Measurements from ENCODE around the gene COX4I1. TPM values are rescaled to one million over a fixed set of nuclear protein-coding genes. Genes with fewer than 3 reads are reported as not detected.

Gene COX4I1
- polyA plus RNA-seq, 6 donors from 2014 or later = 943 to 1,321 (median 1,168) TPM

DNA sequence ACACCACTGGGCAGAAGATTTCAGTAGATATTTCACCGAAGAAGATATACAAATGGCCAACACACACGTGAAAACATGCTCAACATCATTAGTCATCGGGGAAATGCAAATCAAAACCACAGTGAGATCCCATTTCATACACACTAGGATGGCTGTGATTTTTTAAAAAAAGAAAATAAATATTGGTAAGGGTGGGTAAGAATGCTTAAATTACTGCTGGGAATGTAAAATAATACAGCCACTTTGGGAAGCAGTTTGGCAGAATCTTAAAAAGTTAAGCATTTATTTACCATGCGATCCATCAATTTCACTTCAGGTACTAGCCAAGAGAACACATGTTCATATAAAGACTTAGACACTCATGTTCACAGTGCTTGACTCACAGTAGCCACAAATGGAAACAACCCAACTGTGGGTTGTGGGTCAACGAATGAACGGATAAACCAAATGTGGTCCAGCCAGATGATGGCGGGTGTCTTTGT is 42.1 kb upstream of the COX4I1 start:
- H3K36me3 Mint-ChIP-seq = peaks cover 0 to 8% of the 10 kb centered on the region in 2 donors
- DNase-seq (peak; percentile 63), ATAC-seq (ENCODE audit: low read depth in 2 of 2) (peak; percentile 9 to 11)
- H3K4me1 Mint-ChIP-seq = peaks cover 77 to 97% (median 86%) of the 10 kb centered on the region in 3 donors
- H3K27ac Mint-ChIP-seq = peak overlapping the region; percentile 99 to 100 (median 100)
- peak overlapping the region in 7 of 8 donors; percentile 83 to 96 (median 90) for H3K4me3 Mint-ChIP-seq
- H3K9me3 Mint-ChIP-seq = peaks cover 0 to 13% (median 6%) of the 10 kb centered on the region in 7 donors
- no peaks in the 10 kb centered on the region for H3K27me3 Mint-ChIP-seq

DNA sequence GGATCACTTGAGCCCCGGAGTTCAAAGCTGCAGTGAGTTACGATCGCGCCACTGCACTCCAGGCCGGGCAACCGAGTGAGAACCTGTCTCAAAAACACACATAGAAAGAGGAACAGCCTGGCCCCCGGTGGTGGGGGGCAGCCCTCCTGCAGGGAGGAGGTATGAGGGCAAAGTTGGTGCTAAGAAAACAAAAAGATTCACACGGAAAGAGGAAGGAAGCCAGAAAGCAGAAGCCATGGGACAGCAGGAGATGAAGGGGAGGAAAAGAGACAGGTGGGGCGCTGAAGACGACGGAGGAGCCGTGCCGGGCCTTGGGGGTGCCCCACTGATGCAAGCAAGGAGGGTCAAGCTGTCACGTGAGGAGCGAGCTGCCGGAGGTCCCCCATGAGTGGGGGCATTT is 40.4 kb upstream of the COX4I1 start:
- Mint-ChIP-seq H3K4me1 (peaks cover 64 to 86% (median 70%) of the 10 kb centered on the region in 3 donors), H3K4me3 (peak overlapping the region; percentile 71 to 89 (median 82)), H3K9me3 (peaks cover 0 to 13% (median 6%) of the 10 kb centered on the region in 7 donors), H3K27me3 (no peaks in the 10 kb centered on the region), H3K36me3 (peaks cover 0 to 8% of the 10 kb centered on the region in 2 donors), H3K27ac (peak overlapping the region; percentile 89 to 100 (median 100))
- ATAC-seq (ENCODE audit: low read depth in 2 of 2) = peak; percentile 27 to 35
- DNase-seq = peak; percentile 86

DNA sequence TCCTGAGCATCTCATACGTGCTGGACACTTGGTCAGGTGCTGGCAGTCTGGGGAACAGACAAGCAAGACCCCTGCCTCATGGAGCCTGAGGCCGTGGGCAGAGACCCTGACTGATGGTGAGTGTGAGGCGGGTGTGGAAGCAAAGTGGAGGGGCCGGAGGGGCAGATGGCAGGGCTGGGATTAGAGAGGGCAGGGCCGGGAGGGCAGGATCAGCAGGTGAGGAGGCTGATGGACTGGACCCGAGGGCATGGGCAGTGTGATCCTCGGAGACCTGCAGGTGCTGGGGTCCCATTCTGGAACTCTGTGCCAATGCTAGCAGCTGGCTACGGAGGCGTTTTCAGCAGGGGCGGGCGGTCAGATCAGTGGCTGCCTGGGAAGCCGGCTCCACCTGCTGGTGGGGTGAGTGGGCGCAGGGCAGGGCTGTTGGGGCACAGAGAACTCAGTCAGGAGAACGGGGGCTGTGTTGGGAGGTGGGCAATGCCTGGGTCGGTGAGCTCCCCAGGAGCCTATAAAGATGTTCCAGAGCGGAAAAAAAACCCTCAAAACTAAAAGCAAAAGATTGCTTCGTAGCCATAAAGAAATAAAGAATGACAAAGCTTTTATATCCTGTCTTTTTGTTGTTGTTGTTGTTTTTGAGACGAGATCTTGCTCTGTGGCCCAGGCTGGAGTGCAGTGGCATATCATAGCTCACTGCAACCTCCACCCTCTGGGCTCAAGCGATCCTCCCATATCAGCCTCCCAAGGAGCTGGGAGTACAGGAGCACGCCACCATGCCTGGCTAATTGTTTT is 39.7 kb upstream of the COX4I1 start:
- H3K36me3 Mint-ChIP-seq = peaks cover 0 to 8% of the 10 kb centered on the region in 2 donors
- peaks cover 57 to 80% (median 63%) of the 10 kb centered on the region in 3 donors for H3K4me1 Mint-ChIP-seq
- H3K4me3 Mint-ChIP-seq = peak overlapping the region; percentile 71 to 89 (median 82)
- no peaks in the 10 kb centered on the region for H3K27me3 Mint-ChIP-seq
- ATAC-seq (ENCODE audit: low read depth in 2 of 2) (peak in 1 of 2 donors; percentile 8), DNase-seq (peak; percentile 64)
- H3K9me3 Mint-ChIP-seq = peaks cover 0 to 13% (median 6%) of the 10 kb centered on the region in 7 donors
- H3K27ac Mint-ChIP-seq = peak overlapping the region; percentile 36 to 100 (median 100)

DNA sequence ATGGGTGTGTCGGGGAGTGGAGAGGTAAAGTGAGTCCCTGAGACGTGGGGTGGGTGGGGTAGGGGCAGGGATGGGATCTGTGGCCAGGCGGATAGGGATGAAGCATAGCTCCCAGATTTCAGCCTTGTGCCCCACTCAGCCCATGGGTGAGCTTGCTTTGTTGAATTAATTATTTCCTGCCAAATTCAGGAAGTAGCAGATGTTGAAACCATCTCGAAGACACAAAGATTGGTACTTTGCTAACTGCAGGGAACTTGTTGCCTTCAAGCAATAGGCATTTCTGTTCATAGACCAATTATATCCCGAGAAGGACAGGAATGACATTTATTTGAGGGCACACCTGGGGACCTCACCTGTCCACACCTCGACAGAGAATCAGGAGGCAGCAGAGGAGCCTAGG is 37.6 kb upstream of the COX4I1 start:
- ATAC-seq (ENCODE audit: low read depth in 2 of 2) (peak in 1 of 2 donors; percentile 27), DNase-seq (peak; percentile 43)
- Mint-ChIP-seq H3K27ac (peak overlapping the region in 4 of 6 donors; percentile 49 to 93 (median 80)), H3K4me3 (peak overlapping the region in 6 of 8 donors; percentile 57 to 82 (median 66)), H3K36me3 (peaks cover 0 to 8% of the 10 kb centered on the region in 2 donors), H3K27me3 (no peaks in the 10 kb centered on the region), H3K9me3 (peaks cover 0 to 13% (median 6%) of the 10 kb centered on the region in 7 donors), H3K4me1 (peaks cover 43 to 65% (median 47%) of the 10 kb centered on the region in 3 donors)

DNA sequence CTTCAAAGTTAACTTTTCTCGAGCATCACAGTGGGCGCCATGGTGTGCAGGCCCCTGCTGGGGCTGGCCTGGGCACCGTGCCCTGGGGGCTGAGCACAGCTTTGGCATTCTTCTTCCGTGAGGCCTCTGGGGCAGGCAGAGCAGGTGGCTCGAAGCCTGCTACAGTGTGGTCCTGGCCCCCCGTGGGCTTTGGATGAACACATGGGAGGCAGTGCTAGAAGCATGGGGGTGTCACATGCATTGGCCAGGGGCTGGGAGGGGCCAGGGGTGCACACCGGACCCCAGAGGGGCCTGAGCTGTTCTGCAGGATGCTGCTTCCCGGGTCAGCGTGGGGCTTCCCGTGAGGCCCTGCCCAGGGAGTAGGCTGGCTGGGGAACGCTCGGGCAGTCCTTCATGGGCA is 36.5 kb upstream of the COX4I1 start:
- DNase-seq = no peak
- Mint-ChIP-seq H3K4me1 (peaks cover 34 to 58% (median 50%) of the 10 kb centered on the region in 3 donors), H3K27ac (no peak overlapping the region), H3K36me3 (peaks cover 0 to 8% of the 10 kb centered on the region in 2 donors), H3K9me3 (peaks cover 0 to 11% (median 6%) of the 10 kb centered on the region in 7 donors), H3K4me3 (no peak overlapping the region), H3K27me3 (no peaks in the 10 kb centered on the region)
- no peak for ATAC-seq (ENCODE audit: low read depth in 2 of 2)

DNA sequence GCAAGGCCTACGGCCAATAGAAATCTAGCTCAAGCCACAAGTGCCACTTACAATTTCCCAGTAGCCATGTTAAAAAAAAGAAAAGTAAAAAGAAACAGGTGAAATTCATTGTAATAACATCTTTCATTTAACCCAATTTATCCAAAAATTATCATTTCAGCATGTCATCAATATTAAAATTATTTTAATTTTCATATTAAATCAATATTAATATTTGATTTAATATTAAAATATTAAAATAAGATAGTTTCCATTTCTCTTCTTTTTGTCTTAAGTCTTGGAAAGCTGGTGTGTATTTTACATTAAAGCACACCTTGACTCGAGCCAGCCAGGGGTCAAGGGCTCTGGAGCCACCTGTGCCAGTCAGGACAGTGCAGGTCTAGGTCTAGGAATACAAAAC is 35.9 kb upstream of the COX4I1 start:
- Mint-ChIP-seq H3K4me1 (peaks cover 31 to 52% (median 45%) of the 10 kb centered on the region in 3 donors), H3K9me3 (peaks cover 0 to 10% (median 6%) of the 10 kb centered on the region in 7 donors), H3K4me3 (peak overlapping the region in 1 of 8 donors; percentile 30), H3K27me3 (no peaks in the 10 kb centered on the region), H3K36me3 (peaks cover 0 to 8% of the 10 kb centered on the region in 2 donors), H3K27ac (peak overlapping the region in 2 of 6 donors; percentile 15 to 69)
- ATAC-seq (ENCODE audit: low read depth in 2 of 2) (no peak), DNase-seq (no peak)

DNA sequence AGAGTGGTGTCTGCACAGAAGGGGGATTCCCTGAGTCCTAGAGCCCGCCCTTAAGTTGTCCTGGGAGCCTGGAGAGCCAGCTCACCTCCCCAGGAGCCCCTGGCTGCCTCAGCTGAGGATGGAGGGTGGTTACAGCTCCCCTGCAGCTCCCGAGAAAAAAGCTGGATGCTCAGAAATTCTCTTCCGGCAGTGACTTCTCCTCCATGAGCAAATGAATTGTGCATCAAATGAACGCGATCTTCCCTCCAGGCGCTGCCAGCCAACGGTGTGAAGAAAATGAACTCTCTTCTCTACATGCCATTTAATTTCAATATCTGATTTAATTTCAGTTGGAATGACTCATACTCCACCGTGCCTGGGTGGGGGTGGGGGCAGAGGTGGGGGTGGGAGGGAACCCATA is 34.3 kb upstream of the COX4I1 start:
- ATAC-seq (ENCODE audit: low read depth in 2 of 2) (no peak), DNase-seq (no peak)
- H3K27me3 Mint-ChIP-seq = no peaks in the 10 kb centered on the region
- H3K4me3 Mint-ChIP-seq = peak overlapping the region in 1 of 8 donors; percentile 30
- H3K27ac Mint-ChIP-seq = no peak overlapping the region
- H3K9me3 Mint-ChIP-seq = no peaks in the 10 kb centered on the region
- H3K36me3 Mint-ChIP-seq = no peaks in the 10 kb centered on the region
- peaks cover 17 to 36% (median 29%) of the 10 kb centered on the region in 3 donors for H3K4me1 Mint-ChIP-seq

DNA sequence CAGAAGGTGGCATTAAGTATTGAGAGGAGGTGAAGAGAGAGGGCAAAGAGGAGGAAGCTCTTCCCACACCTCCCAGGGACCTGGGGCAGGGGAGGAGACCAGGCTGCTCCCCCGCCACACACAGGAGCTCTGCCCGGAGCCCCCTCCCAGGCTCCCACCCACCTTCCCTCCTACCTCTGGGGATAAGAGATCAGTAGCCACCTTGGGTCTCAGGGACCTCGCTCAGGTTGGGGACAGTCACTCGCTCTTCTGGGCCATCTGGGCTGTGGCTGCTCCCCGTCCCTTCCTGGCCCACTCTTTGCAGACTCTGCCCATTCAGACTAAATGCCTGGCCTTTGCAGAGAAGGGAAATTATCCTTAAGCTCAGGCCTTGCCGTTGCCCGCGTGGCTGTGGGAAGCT is 33.7 kb upstream of the COX4I1 start:
- H3K27me3 Mint-ChIP-seq = no peaks in the 10 kb centered on the region
- no peaks in the 10 kb centered on the region for H3K9me3 Mint-ChIP-seq
- H3K27ac Mint-ChIP-seq = no peak overlapping the region
- ATAC-seq (ENCODE audit: low read depth in 2 of 2) (no peak), DNase-seq (no peak)
- no peak overlapping the region for H3K4me3 Mint-ChIP-seq
- peaks cover 14 to 32% (median 24%) of the 10 kb centered on the region in 3 donors for H3K4me1 Mint-ChIP-seq
- no peaks in the 10 kb centered on the region for H3K36me3 Mint-ChIP-seq

DNA sequence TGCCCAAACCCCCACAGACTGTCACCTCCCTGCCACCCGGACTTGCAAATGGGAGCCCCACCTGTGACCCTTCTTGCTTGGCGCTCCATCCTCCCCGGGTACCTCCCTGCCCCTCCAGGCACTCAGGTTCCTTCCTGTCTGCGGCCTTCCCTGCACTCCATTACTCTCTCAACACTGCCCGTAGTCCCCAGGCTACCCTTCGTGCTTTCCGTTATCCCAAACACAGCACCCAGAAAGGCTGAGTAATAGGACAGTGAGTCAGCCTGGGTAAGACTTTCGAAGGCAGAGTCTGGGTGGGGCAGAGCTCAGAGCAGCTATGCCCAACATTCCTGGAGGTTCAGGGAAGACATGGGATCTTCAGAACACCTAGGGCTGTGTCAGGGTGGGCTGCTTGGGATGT is 32.0 kb upstream of the COX4I1 start:
- peak overlapping the region in 2 of 6 donors; percentile 36 to 85 for H3K27ac Mint-ChIP-seq
- no peaks in the 10 kb centered on the region for H3K9me3 Mint-ChIP-seq
- H3K27me3 Mint-ChIP-seq = no peaks in the 10 kb centered on the region
- H3K4me1 Mint-ChIP-seq = peaks cover 4 to 14% (median 12%) of the 10 kb centered on the region in 3 donors
- H3K4me3 Mint-ChIP-seq = no peak overlapping the region
- no peaks in the 10 kb centered on the region for H3K36me3 Mint-ChIP-seq
- ATAC-seq (ENCODE audit: low read depth in 2 of 2) = no peak
- DNase-seq = no peak

DNA sequence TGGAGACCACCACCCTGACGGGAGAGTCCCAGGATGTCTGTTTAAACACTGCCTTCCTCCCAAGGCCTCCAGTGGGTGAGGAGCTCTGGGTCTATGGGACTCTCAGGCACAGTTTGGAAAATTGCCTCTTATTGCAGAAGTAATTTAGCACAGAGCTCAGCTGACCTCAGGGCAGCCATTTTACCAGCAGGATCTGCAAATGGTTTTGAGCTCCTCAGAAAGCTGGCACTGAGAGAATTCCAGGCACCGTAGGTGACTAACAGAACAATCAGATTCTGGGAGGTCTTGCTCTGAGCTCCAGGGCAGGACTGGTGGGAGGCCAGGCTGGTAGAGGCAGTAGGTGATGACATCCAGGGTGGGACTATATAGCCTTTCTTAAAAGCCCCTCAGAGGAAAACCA is 31.3 kb upstream of the COX4I1 start:
- Mint-ChIP-seq H3K27me3 (no peaks in the 10 kb centered on the region), H3K9me3 (no peaks in the 10 kb centered on the region), H3K4me1 (peaks cover 4 to 13% (median 12%) of the 10 kb centered on the region in 3 donors), H3K36me3 (no peaks in the 10 kb centered on the region), H3K4me3 (no peak overlapping the region), H3K27ac (peak overlapping the region in 1 of 6 donors; percentile 81)
- no peak for ATAC-seq (ENCODE audit: low read depth in 2 of 2)
- no peak for DNase-seq

DNA sequence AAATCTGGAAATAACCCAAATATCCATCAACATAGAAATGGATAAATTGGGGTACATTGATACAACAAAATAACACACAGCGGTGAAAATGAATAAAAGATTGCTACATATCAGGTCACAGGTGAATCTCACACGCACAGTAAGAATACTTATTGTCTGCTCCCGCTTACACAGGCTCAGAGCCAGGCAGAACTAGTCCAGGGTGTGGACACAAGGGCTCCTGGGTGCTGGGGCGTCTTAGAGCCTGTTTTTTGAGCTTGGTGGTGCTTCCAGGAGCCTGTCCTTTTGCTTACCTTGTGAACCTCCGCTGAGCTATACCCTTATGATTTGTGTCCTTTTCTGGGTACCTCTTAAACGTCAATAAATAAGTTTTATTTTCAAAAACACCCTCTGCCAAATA is 28.8 kb upstream of the COX4I1 start:
- H3K27ac Mint-ChIP-seq = peak overlapping the region in 1 of 6 donors; percentile 49
- ATAC-seq (ENCODE audit: low read depth in 2 of 2) (no peak), DNase-seq (no peak)
- peaks cover 0 to 12% (median 10%) of the 10 kb centered on the region in 3 donors for H3K4me1 Mint-ChIP-seq
- H3K9me3 Mint-ChIP-seq = no peaks in the 10 kb centered on the region
- H3K4me3 Mint-ChIP-seq = no peak overlapping the region
- H3K36me3 Mint-ChIP-seq = no peaks in the 10 kb centered on the region
- H3K27me3 Mint-ChIP-seq = no peaks in the 10 kb centered on the region

DNA sequence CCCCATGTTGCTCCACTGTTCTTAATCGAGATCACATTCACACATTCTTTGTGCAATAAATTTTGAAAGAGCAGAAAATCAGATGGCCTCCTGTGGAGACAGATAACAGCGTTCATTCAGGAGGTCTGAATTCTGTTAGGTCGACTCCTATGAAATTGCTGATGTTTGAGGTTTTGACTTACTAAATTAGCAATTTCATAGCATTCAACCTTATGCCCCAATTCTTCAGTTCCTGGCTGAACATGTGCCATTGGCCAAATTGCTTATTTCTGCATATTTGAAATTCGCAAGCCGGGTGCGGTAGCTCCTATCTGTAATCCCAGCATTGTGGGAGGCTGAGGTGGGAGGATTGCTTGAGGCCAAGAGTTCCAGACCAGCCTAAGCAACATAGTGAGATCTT is 26.5 kb upstream of the COX4I1 start:
- H3K27me3 Mint-ChIP-seq = no peaks in the 10 kb centered on the region
- no peak overlapping the region for H3K4me3 Mint-ChIP-seq
- H3K36me3 Mint-ChIP-seq = peaks cover 0 to 3% of the 10 kb centered on the region in 2 donors
- ATAC-seq (ENCODE audit: low read depth in 2 of 2) (no peak), DNase-seq (no peak)
- H3K4me1 Mint-ChIP-seq = no peaks in the 10 kb centered on the region
- H3K9me3 Mint-ChIP-seq = no peaks in the 10 kb centered on the region
- no peak overlapping the region for H3K27ac Mint-ChIP-seq

DNA sequence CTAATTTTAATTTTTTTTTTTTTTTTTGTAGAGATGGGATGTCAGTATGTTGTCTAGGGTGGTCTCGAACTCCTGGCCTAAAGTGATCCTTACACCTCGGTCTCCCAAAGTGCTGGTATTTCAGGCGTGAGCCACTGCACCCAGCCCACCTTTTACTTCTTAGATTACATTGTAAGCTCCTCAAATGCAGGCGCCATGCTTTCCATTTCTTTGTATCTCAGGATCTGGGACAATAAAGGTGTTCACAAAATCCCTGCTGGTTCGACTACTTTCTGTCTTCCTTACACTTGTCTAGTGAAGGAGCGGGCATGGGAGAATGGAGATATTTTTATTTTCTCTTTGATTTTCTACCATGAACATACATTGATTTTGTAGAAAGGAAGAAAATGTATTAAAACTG is 25.4 kb upstream of the COX4I1 start:
- Mint-ChIP-seq H3K4me1 (no peaks in the 10 kb centered on the region), H3K27me3 (no peaks in the 10 kb centered on the region), H3K4me3 (peak overlapping the region in 1 of 8 donors; percentile 9), H3K27ac (no peak overlapping the region), H3K36me3 (peaks cover 0 to 3% of the 10 kb centered on the region in 2 donors), H3K9me3 (no peaks in the 10 kb centered on the region)
- no peak for ATAC-seq (ENCODE audit: low read depth in 2 of 2)
- DNase-seq = no peak

DNA sequence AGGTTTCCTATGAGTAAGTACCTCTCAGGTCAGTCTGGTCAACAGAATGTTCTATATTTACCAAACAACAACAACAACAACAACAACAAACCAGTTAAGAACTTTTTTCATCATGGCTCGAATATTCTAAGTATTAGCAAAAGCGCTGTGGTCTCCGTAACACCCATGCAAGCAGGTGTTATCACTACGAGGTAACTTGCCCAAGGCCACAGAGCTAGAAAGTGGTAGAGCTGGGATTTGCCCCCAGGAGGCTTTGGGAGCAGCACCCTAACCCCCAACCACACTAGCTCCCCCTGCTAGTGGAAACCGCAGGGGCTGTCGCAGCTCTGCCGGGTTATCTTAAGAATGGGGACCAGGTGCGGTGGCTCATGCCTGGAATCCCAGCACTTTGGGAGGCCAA is 24.7 kb upstream of the COX4I1 start:
- Mint-ChIP-seq H3K9me3 (no peaks in the 10 kb centered on the region), H3K4me1 (no peaks in the 10 kb centered on the region), H3K4me3 (no peak overlapping the region), H3K27ac (peak overlapping the region in 1 of 6 donors; percentile 62), H3K27me3 (no peaks in the 10 kb centered on the region), H3K36me3 (peaks cover 5 to 7% of the 10 kb centered on the region in 2 donors)
- no peak for DNase-seq
- no peak for ATAC-seq (ENCODE audit: low read depth in 2 of 2)
